Upper lobe of left lung (tissue), 4 donors: ENCODE data around the gene SIVA1.
"Not testable (repeated sequence)": the region's sequence is repeated elsewhere in the genome, so short reads cannot be mapped to it uniquely, and the experiment has no call there.

ENCODE experiments used
- CTCF ChIP-seq, 6 experiments: fragments of 450-650 bp in 4 of 6; fragments of 200-600 bp in 2 of 6; sonication (generic) in 2 of 6; IDR thresholded peaks; one replicate each; pipeline ENCODE4 v1.5.1; 2016 to 2019; ENCODE audit warnings: antibody characterized with exemption in 6 of 6
- EP300 ChIP-seq, 4 donors: sonication (generic); formaldehyde crosslinking; IDR thresholded peaks; one replicate each; pipeline ENCODE4 v1.5.1; 2017; ENCODE audit warnings: antibody characterized with exemption in 4 of 4, control low read depth in 2 of 4
- POLR2A ChIP-seq, 4 donors: fragments of 450-650 bp; IDR thresholded peaks; one replicate each; pipeline ENCODE4 v1.5.1; 2016 to 2017; ENCODE audit warnings: antibody characterized with exemption in 4 of 4, mild to moderate bottlenecking in 2 of 4

- TF ChIP-seq POLR2A, CTCF, EP300 (IDR thresholded peaks at IDR 0.05): not testable (repeated sequence)
Observed at GRCh38 chr14:104729176-104729834, 23.6 kb upstream of the SIVA1 start.
